Measurements from ENCODE around the gene DIO1. TPM values are rescaled to one million over a fixed set of nuclear protein-coding genes. Genes with fewer than 3 reads are reported as not detected.

DIO1 gene
- total RNA-seq, 2 donors from 2014 or later: 0.32 TPM; not detected in 1

GRCh38 chr1:53934170-53934765 is 40.3 kb downstream of the DIO1 start:
- no peak for TF ChIP-seq CTCF (IDR thresholded peaks at IDR 0.05)
- DNase-seq: no peak
- H3K27ac ChIP-seq: no peak overlapping the region
- no peaks in the 10 kb centered on the region for H3K9me3 ChIP-seq
- no peak overlapping the region for H3K9ac ChIP-seq (ENCODE audit: low read depth in 2 of 2, low read length in 2 of 2)
- intact Hi-C loops (cut with DNase I): no loop called here
- no peak overlapping the region for H3K4me3 ChIP-seq
- H3K4me1 ChIP-seq: no peaks in the 10 kb centered on the region
- no peaks in the 10 kb centered on the region for H3K27me3 ChIP-seq
- no peaks in the 10 kb centered on the region for H3K36me3 ChIP-seq

DNA sequence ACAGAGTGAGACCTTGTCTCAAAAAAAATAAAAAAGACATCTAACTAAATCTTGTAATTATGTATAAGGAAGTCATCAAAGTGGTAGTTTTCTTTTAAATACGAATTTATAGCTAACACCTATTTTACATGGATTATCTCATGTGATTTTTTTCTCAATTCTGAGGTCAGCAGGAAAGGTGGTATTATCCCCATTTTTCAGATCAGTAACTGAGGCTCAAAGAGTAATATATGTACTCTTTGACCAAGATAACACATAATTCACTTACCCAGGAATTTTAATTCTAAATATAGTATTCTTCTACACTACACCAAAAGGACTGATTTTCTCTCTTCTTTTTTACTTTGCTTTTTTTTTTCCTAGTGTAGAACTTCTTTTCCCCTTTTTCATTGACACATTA is 42.4 kb downstream of the DIO1 start:
- H3K27ac ChIP-seq: no peak overlapping the region
- H3K9ac ChIP-seq (ENCODE audit: low read depth in 2 of 2, low read length in 2 of 2): no peak overlapping the region
- H3K4me3 ChIP-seq: no peak overlapping the region
- TF ChIP-seq CTCF (IDR thresholded peaks at IDR 0.05): no peak
- no peaks in the 10 kb centered on the region for H3K9me3 ChIP-seq
- intact Hi-C loops (cut with DNase I): no loop called here
- H3K36me3 ChIP-seq: no peaks in the 10 kb centered on the region
- H3K4me1 ChIP-seq: no peaks in the 10 kb centered on the region
- no peaks in the 10 kb centered on the region for H3K27me3 ChIP-seq
- no peak for DNase-seq

GRCh38 chr1:53938136-53938830 is 44.3 kb downstream of the DIO1 start:
- Histone ChIP-seq H3K9ac (ENCODE audit: low read depth in 2 of 2, low read length in 2 of 2) (no peak overlapping the region), H3K9me3 (no peaks in the 10 kb centered on the region), H3K27ac (no peak overlapping the region), H3K27me3 (no peaks in the 10 kb centered on the region), H3K4me3 (no peak overlapping the region), H3K36me3 (no peaks in the 10 kb centered on the region), H3K4me1 (no peaks in the 10 kb centered on the region)
- intact Hi-C loops (cut with DNase I): no loop called here
- no peak for TF ChIP-seq CTCF (IDR thresholded peaks at IDR 0.05)
- DNase-seq: no peak

GRCh38 chr1:53942127-53942957 is 48.4 kb downstream of the DIO1 start:
- peaks cover 3% of the 10 kb centered on the region for H3K4me1 ChIP-seq
- H3K9me3 ChIP-seq: no peaks in the 10 kb centered on the region
- intact Hi-C loops (cut with DNase I): no loop called here
- no peak for DNase-seq
- no peak for TF ChIP-seq CTCF (IDR thresholded peaks at IDR 0.05)
- H3K27ac ChIP-seq: no peak overlapping the region
- no peaks in the 10 kb centered on the region for H3K36me3 ChIP-seq
- no peak overlapping the region for H3K9ac ChIP-seq (ENCODE audit: low read depth in 2 of 2, low read length in 2 of 2)
- H3K27me3 ChIP-seq: no peaks in the 10 kb centered on the region
- no peak overlapping the region for H3K4me3 ChIP-seq

DNA sequence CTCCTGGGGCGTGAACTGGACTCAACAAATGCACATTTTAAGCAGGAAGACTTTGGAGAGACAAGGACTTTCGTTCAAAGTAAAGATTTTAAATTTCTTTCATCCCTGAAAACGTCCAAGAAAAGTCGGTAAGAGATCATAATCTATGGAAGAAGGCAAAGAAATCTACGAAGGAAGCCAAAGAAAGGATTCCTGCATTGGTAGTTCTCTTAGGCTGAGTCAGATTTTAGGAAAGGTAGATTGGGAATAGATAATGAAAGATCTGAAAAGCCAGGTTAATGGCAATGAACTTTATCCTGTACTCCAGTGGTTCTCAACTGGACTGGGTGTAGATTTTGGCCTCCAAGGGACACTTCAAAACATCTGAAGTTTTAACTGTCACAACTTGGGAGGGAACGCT is 49.1 kb downstream of the DIO1 start:
- Histone ChIP-seq H3K9ac (ENCODE audit: low read depth in 2 of 2, low read length in 2 of 2) (no peak overlapping the region), H3K36me3 (no peaks in the 10 kb centered on the region), H3K4me3 (no peak overlapping the region), H3K9me3 (no peaks in the 10 kb centered on the region), H3K27me3 (no peaks in the 10 kb centered on the region), H3K4me1 (peaks cover 3% of the 10 kb centered on the region), H3K27ac (no peak overlapping the region)
- no peak for TF ChIP-seq CTCF (IDR thresholded peaks at IDR 0.05)
- DNase-seq: no peak
- intact Hi-C loops (cut with DNase I): no loop called here

Data from colonic mucosa (tissue), 4 donors.